ENCODE results near the gene ZDHHC6.
"Not testable (repeated sequence)": the region's sequence is repeated elsewhere in the genome, so short reads cannot be mapped to it uniquely, and the experiment has no call there.

ZDHHC6 gene

GRCh38 chr10:112466802-112467201 is 20.1 kb upstream of the ZDHHC6 start:
- ChIA-PET CTCF (no interaction called here), POLR2A (no interaction called here)
- TF ChIP-seq CTBP1 (IDR thresholded peaks at IDR 0.05; ENCODE audit: borderline replicate concordance) (no peak), FOXM1 (IDR thresholded peaks at IDR 0.05; ENCODE audit: borderline replicate concordance) (no peak), HDGF (IDR thresholded peaks at IDR 0.05; ENCODE audit: borderline replicate concordance) (no peak), FOXK2 (IDR thresholded peaks at IDR 0.05) (no peak), ARNT (IDR thresholded peaks at IDR 0.05) (no peak), PKNOX1 (IDR thresholded peaks at IDR 0.05) (no peak), L3MBTL2 (conservative IDR thresholded peaks at IDR 0.05) (no peak), NFRKB (IDR thresholded peaks at IDR 0.05) (no peak), TARDBP (IDR thresholded peaks at IDR 0.05) (no peak)
- DNase-seq (ENCODE audit: extremely low spot score) = no peak

DNA sequence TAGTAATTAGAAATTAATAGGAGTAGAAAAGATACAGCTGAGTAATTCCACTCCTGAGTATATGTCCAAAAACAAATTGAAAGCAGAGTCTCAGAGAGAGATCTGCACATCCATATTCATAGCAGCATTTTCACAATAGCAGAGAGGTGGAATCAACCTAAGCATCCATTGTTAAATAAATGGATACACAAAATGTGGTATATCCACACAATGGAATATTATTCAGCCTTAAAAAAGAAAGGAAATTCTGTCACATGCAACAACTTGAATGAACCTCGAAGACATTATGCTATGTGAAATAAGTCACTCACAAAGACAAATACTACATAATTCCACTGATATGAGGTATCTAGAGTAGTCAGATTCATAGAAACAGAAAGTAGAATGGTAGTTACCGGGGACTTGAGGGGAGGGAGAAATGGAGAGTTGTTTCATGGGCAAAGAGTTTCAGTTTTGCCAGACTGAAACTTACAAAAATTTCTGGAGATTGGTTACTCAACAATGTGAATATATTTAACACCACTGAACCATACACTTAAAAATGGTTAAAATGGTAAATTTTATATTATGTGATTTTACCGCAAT is 18.7 kb upstream of the ZDHHC6 start:
- DNase-seq (ENCODE audit: extremely low spot score) = no peak
- CTCF ChIA-PET = no interaction called here
- TF ChIP-seq FOXA1 (IDR thresholded peaks at IDR 0.05) = no peak
- TF ChIP-seq ZNF384 (IDR thresholded peaks at IDR 0.05) = no peak
- TF ChIP-seq L3MBTL2 (conservative IDR thresholded peaks at IDR 0.05) = no peak
- no peak for TF ChIP-seq ELF4 (IDR thresholded peaks at IDR 0.05)
- no peak for TF ChIP-seq LEF1 (IDR thresholded peaks at IDR 0.05; ENCODE audit: borderline replicate concordance)
- no peak for TF ChIP-seq FOXM1 (IDR thresholded peaks at IDR 0.05; ENCODE audit: borderline replicate concordance)
- POLR2A ChIA-PET = no interaction called here

DNA sequence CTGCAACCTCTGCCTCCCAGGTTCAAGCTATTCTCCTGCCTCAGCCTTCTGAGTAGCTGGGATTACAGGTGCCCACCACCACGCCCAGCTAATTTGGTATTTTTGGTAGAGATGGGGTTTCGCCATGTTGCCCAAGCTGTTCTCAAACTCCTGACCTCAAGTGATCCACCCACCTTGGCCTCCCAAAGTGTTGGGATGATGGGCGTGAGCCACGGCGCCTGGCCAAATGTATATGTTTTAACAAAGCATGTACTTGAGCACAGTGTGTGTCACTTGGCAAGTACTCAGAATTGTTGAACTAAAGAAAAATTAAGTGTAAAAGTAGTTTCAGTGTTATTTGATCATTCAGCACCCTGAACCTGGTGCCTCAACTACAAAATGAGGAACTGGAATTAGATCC is 17.4 kb upstream of the ZDHHC6 start:
- DNase-seq (ENCODE audit: extremely low spot score); CTCF ChIA-PET: not testable (repeated sequence)
- POLR2A ChIA-PET = interaction anchor here (0.8 kb wide), 1 partner anchor 17 kb away, joined by 3 read pairs; the partner anchor contains the start of genes VTI1A and ZDHHC6

DNA sequence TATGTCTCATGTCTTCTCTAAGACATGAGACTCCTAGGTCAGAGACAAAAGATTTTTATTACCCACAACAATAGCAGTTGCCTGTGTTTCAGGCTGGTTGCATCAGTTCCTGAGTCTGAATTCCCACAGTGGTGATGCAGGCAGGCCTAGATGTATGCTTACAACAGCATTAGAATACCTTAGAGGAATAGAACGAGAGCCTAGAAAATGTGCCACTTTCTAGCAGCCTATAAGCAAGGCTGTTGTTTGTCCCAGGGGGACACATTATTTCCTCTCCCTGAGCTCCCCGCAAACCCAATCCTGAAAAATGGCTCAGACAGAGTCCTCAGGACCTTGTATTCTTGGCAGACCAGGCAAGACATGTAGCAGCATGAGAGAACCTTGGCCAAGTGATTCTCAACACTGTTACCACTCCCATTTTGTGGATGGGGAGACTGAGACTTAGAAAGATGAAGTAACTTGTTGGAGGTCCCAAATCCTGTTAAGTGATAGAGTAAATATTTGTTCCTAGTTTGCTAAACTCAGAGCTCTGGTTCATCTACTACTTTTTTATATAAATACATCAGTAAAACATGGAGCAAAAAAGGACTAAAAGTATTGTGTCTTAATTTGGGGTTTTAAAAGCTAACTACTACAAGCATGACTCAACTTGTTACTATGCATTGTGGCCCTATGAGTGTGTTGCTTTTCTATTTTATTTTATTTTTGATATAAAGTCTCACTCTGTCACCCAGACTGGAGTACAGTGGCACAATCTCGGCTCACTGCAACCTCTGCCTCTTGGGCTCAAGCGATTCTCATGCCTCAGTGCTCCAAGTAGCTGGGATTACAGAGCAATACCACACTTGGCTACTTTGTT is 14.5 kb upstream of the ZDHHC6 start:
- CTCF ChIA-PET = interaction anchor here (0.6 kb wide), 1 partner anchor 239 kb away, joined by 3 read pairs; no protein-coding TSS in a partner anchor
- POLR2A ChIA-PET = no interaction called here
- no peak for DNase-seq (ENCODE audit: extremely low spot score)
- TF ChIP-seq TARDBP (IDR thresholded peaks at IDR 0.05) (no peak), FOXK2 (IDR thresholded peaks at IDR 0.05) (no peak), NFRKB (IDR thresholded peaks at IDR 0.05) (no peak), BHLHE40 (IDR thresholded peaks at IDR 0.05; ENCODE audit: borderline replicate concordance) (no peak), ARNT (IDR thresholded peaks at IDR 0.05) (no peak), SP1 (IDR thresholded peaks at IDR 0.05) (no peak), CTBP1 (IDR thresholded peaks at IDR 0.05; ENCODE audit: borderline replicate concordance) (no peak)

GRCh38 chr10:112460366-112460765 is 13.7 kb upstream of the ZDHHC6 start:
- no peak for DNase-seq (ENCODE audit: extremely low spot score)
- ChIA-PET POLR2A (interaction anchor here (1.8 kb wide), 1 partner anchor 13 kb away, joined by 8 read pairs; the partner anchor contains the start of genes VTI1A and ZDHHC6), CTCF (interaction anchor here (1.0 kb wide), 1 partner anchor 332 kb away, joined by 8 read pairs; no protein-coding TSS in a partner anchor)
- TF ChIP-seq PKNOX1 (IDR thresholded peaks at IDR 0.05) (no peak), LEF1 (IDR thresholded peaks at IDR 0.05; ENCODE audit: borderline replicate concordance) (no peak), CTBP1 (IDR thresholded peaks at IDR 0.05; ENCODE audit: borderline replicate concordance) (no peak), BHLHE40 (IDR thresholded peaks at IDR 0.05; ENCODE audit: borderline replicate concordance) (no peak)

DNA sequence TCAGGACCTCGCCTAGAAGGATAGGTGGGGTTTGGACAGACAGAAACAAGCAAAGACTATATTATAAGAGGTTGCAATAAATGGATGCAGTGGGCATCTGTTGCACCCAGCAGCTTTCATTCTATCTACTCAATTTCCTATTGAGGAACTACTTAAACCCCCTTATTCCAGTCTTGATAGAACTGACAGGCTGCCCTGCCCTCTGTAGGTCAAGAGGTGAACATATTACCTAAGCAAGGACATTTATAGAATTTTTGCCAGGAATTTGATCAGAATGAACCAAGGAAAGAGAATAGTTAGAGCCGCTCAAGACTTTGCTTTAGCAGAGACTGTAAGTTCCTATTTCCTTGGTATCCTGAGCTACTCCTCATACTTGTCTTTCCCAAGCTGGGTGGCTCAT is 9.8 kb upstream of the ZDHHC6 start:
- no peak for TF ChIP-seq FOXM1 (IDR thresholded peaks at IDR 0.05; ENCODE audit: borderline replicate concordance)
- TF ChIP-seq FOXK2 (IDR thresholded peaks at IDR 0.05) = no peak
- DNase-seq (ENCODE audit: extremely low spot score) = no peak
- POLR2A ChIA-PET = interaction anchor here (1.9 kb wide), 1 partner anchor 9 kb away, joined by 5 read pairs; the partner anchor contains the start of genes VTI1A and ZDHHC6
- CTCF ChIA-PET = interaction anchor here (0.5 kb wide), 1 partner anchor 154 kb away, joined by 4 read pairs; no protein-coding TSS in a partner anchor

GRCh38 chr10:112454910-112455779 is 8.4 kb upstream of the ZDHHC6 start:
- no peak for DNase-seq (ENCODE audit: extremely low spot score)
- TF ChIP-seq FOXK2 (IDR thresholded peaks at IDR 0.05) = no peak
- no peak for TF ChIP-seq BHLHE40 (IDR thresholded peaks at IDR 0.05; ENCODE audit: borderline replicate concordance)
- no peak for TF ChIP-seq ARNT (IDR thresholded peaks at IDR 0.05)
- no peak for TF ChIP-seq HDGF (IDR thresholded peaks at IDR 0.05; ENCODE audit: borderline replicate concordance)
- TF ChIP-seq ELF4 (IDR thresholded peaks at IDR 0.05) = no peak
- no peak for TF ChIP-seq SUZ12 (IDR thresholded peaks at IDR 0.05)
- no peak for TF ChIP-seq TARDBP (IDR thresholded peaks at IDR 0.05)
- TF ChIP-seq FOXA1 (IDR thresholded peaks at IDR 0.05) = no peak
- ChIA-PET CTCF (no interaction called here), POLR2A (no interaction called here)

Data from HEK293T (cell line).